ENCODE data around the gene CTNNBL1.
"Not testable (repeated sequence)": the region's sequence is repeated elsewhere in the genome, so short reads cannot be mapped to it uniquely, and the experiment has no call there.

GRCh38 chr20:37664595-37664994, 29.2 kb upstream of the CTNNBL1 start:
- TF ChIP-seq CTCF, POLR2A (IDR thresholded peaks at IDR 0.05): not testable (repeated sequence)
